Stomach smooth muscle (tissue), 2 donors: ENCODE measurements around the gene CPLX3.
A peak's percentile ranks its signal among the peaks of the same experiment; 100 is the strongest.

Experiments
- H3K27ac ChIP-seq: one replicate; pipeline ENCODE4 v1.7.0; 2013; ENCODE audit warnings: mild to moderate bottlenecking, low read length, inconsistent platforms
- H3K27me3 ChIP-seq, 2 donors: one replicate each; pipeline ENCODE4 v1.7.0; 2013; ENCODE audit warnings: low read length in 2 of 2; ENCODE audit not compliant: insufficient read depth in 2 of 2, control insufficient read depth in 1 of 2
- H3K36me3 ChIP-seq, 2 donors: one replicate each; pipeline ENCODE4 v1.7.0; 2013; ENCODE audit warnings: low read length in 2 of 2; ENCODE audit not compliant: control insufficient read depth in 2 of 2, insufficient read depth in 2 of 2
- H3K4me1 ChIP-seq: one replicate; pipeline ENCODE4 v1.7.0; 2013; ENCODE audit warnings: low read length; ENCODE audit not compliant: control insufficient read depth, insufficient read depth
- H3K4me3 ChIP-seq, 2 donors: one replicate each; pipeline ENCODE4 v1.7.0; 2013; ENCODE audit warnings: low read length in 2 of 2
- H3K9ac ChIP-seq, 2 donors: one replicate each; pipeline ENCODE4 v1.7.0; 2013; ENCODE audit warnings: low read length in 2 of 2, mild to moderate bottlenecking in 1 of 2
- H3K9me3 ChIP-seq, 2 donors: one replicate each; pipeline ENCODE4 v1.7.0; 2013; ENCODE audit warnings: low read length in 2 of 2; ENCODE audit not compliant: control insufficient read depth in 2 of 2
- donor health status: healthy.
- donor health status: Pancreatic carcinoma.

Gene CPLX3

DNA sequence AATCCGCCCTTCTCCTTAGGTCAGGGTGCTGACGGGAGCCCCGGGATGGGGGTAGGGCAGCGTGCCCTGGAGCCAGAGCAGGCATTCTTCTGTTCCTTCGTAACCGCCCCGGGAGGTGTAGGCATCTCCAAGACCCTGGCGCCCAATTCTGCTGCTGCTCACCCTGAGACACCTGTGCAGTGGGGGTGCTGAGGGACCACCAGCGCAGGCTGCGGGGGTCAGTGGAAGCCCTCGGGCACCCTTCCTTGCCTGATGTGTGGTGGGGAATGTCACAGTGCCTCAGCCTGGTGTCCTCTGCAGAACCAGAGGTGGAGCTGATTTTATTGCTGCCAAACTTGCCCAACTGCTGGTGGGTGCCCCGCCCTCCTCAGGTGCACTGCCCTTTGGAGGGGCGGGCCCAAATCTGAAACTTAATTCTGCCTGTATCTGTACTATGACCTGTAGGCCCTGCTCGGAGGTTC lies 37.2 kb upstream of the CPLX3 start:
- H3K9ac ChIP-seq: peak overlapping the region; percentile 5 to 37
- peaks cover 0 to 2% of the 10 kb centered on the region in 2 donors for H3K36me3 ChIP-seq
- peak overlapping the region; percentile 73 for H3K27ac ChIP-seq
- H3K4me1 ChIP-seq: peaks cover 63% of the 10 kb centered on the region
- H3K4me3 ChIP-seq: peak overlapping the region in 1 of 2 donors; percentile 22
- no peaks in the 10 kb centered on the region for H3K9me3 ChIP-seq
- H3K27me3 ChIP-seq: no peaks in the 10 kb centered on the region

DNA sequence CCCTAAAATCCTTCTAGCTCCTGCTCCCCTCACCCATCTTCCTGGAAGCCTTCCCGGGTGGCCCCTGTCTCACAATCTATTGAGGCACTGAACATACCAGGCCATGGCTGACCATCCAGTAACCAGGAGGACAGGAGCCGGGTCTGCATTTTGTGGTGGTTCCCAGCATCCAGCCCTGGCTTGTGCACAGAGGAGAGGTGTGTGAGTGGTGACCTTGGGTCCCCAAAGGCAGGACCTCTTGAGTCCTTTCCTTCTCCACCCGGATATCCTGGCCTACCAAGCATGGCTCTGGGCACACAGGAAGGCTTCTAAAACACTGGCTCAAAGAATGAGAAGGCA lies 36.7 kb upstream of the CPLX3 start:
- H3K27me3 ChIP-seq: no peaks in the 10 kb centered on the region
- H3K9me3 ChIP-seq: no peaks in the 10 kb centered on the region
- peak overlapping the region; percentile 30 to 64 for H3K9ac ChIP-seq
- H3K4me3 ChIP-seq: peak overlapping the region in 1 of 2 donors; percentile 35
- peaks cover 0 to 2% of the 10 kb centered on the region in 2 donors for H3K36me3 ChIP-seq
- H3K27ac ChIP-seq: peak overlapping the region; percentile 73
- peaks cover 58% of the 10 kb centered on the region for H3K4me1 ChIP-seq

DNA sequence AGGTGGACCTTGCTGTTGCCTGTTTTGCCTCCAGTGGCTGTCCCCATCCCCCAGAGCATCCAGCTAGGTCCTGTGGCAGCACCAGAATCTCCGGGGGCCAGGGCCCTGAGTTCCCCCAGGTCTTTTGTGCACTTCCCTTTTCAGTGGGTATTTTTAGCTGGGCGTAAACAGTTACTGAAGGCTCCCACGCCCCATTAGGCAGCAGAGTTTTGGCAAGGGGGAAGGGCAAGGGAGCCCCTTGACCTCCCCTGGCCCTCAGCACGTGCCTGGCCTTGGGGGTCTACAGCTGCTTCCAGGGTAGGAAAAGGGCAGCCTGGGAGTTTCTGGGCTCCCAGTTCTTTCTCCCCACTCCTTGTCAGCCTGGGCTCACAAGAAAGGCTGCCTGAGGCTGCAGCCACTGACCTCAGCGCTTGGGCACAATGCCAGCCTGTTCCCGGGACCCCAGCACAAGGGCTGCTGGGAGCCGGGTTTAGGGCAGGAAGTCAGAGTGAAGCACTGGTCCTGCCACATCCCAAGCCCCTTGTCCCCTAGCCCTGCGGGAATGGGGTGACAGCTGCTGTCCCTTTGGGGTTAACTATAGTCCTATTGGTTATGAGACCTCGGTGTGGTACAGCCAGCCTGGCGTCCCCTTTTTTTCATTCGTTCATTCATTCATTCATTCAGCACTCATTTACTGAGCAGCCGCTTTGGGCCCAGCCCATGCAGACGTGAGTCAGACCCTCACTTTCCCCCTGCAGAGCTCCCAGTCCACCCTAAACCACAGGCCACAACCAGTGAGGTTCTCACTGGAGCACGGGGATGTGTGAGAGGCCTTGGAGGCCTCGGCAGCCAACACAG lies 36.1 kb upstream of the CPLX3 start:
- peak overlapping the region in 1 of 2 donors; percentile 35 for H3K4me3 ChIP-seq
- peak overlapping the region; percentile 25 to 64 for H3K9ac ChIP-seq
- peaks cover 0 to 2% of the 10 kb centered on the region in 2 donors for H3K36me3 ChIP-seq
- peaks cover 54% of the 10 kb centered on the region for H3K4me1 ChIP-seq
- peak overlapping the region; percentile 73 for H3K27ac ChIP-seq
- no peaks in the 10 kb centered on the region for H3K27me3 ChIP-seq
- no peaks in the 10 kb centered on the region for H3K9me3 ChIP-seq

DNA sequence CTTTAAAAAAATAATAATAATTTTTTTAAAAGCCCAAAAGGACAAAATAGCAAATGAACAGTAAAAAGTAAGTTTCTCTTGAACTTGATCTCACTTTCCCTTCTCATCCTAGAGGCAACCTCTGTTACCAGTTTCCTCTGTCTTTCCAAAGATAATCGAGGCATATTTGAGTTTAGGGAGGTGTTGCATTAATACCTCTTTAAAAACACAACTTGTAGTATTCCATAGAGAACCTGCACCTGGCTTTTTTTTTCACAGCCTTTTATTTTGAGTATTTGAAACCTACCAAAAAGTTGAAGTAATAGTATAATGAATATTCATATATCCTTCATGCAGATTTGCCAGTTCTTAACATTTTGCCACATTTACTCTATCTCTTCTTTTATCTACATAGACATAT lies 35.4 kb upstream of the CPLX3 start:
- no peak overlapping the region for H3K4me3 ChIP-seq
- H3K27ac ChIP-seq: no peak overlapping the region
- H3K4me1 ChIP-seq: peaks cover 49% of the 10 kb centered on the region
- H3K9ac ChIP-seq: no peak overlapping the region
- H3K27me3 ChIP-seq: no peaks in the 10 kb centered on the region
- H3K9me3 ChIP-seq: no peaks in the 10 kb centered on the region
- peaks cover 0 to 2% of the 10 kb centered on the region in 2 donors for H3K36me3 ChIP-seq

DNA sequence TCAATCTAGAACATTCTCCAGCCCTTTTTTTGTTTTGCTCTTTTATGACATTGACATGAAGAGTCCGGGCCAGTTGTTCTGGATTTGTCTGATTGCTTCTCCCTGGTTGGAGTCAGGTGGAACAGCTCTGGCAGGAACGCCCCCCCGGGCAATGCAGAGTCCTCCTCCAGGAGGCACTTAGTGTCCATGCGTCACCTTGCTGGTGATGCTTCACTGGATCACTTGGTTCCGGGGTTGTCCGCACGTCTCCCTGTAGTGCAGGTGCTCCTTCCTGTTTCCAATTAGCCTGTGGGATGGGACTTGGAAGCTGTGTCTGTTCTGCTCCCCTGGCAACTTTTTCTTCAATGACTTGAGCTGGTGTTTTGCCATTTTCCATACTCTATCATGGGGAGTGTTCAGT lies 34.8 kb upstream of the CPLX3 start:
- H3K9ac ChIP-seq: no peak overlapping the region
- H3K9me3 ChIP-seq: no peaks in the 10 kb centered on the region
- H3K36me3 ChIP-seq: no peaks in the 10 kb centered on the region
- H3K4me1 ChIP-seq: peaks cover 43% of the 10 kb centered on the region
- no peak overlapping the region for H3K27ac ChIP-seq
- H3K4me3 ChIP-seq: no peak overlapping the region
- H3K27me3 ChIP-seq: no peaks in the 10 kb centered on the region

DNA sequence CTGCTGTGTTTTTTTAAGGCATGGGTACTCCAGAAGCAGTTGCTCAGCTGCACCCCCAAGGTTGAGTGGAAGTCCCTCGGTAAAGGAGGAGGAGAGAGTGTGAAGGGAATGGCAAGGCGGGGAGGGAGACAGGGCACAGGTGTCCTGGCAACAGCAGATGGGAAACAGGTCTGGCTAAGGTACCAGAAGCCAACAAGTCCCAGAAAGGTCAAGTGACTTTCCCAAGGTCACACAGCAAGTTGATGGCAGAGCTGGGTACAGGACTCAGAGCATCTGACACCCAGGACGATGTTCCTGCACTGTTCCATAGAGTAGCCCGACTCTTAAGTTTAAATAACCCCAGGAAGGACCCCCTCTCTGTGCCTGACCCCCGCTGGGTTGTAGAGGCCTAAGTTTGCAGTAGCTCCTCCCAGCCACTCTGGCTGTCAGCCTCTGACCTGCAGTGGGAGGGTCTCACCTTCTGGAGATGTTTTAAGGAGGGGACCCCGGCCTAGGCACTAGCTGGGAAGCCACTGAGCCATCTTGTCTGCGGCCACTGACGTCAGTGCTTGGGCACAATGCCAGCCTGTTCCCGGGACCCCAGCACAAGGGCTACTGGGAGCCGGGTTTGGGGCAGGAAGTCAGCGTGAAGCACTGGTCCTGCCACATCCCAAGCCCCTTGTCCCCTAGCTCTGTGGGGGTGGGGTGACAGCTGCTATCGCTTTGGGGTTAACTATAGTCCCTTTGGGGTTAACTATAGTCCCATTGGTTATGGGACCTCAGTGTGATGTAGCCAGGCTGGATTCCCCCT lies 34.0 kb upstream of the CPLX3 start:
- Histone ChIP-seq H3K27me3 (no peaks in the 10 kb centered on the region), H3K4me3 (no peak overlapping the region), H3K36me3 (no peaks in the 10 kb centered on the region), H3K4me1 (peaks cover 36% of the 10 kb centered on the region), H3K27ac (no peak overlapping the region), H3K9ac (no peak overlapping the region), H3K9me3 (no peaks in the 10 kb centered on the region)

DNA sequence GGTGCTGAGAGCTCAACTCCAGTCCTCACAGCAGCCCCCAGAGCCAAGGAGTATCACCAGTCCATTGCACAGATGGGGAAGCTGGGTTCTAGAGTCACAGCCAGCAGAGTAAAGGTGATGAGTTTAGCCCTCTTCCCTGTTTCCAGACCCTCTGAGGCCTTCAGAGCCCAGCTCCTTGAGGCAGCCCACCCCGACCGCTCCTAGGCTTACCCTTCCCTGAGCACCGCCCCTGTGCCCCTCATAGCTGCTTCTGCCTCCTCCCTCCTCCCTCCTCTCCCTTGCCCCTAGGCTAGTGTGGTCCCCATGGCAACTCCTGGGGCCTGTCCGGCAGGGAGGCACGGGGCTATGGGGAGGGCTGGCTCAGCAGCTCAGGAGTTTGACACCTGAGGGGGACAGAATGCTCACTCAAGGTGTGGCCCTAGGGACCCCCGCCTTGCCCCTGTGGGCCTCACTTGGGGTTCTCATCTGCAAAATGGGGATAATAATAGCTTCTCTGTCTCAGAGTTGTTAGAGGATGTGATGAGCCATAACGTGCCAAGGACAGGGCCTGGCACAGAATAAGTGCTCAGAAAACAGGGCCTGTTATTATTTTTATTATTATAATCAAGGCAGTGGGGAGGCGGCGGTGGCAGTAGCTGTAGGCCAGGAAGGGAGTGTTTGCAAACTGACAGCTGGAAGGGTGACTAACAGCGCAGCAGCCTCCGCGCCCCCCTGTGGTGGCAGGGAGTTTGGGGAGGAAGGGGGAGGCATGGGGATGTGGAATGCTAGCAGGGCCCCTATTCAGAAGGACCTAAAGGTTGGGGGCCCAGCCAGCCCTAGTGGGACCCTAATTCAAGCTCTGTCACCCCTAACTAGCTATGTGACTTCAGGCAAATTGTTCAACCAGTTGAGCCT lies 33.0 kb upstream of the CPLX3 start:
- H3K9ac ChIP-seq: no peak overlapping the region
- no peaks in the 10 kb centered on the region for H3K27me3 ChIP-seq
- H3K4me1 ChIP-seq: peaks cover 31% of the 10 kb centered on the region
- H3K4me3 ChIP-seq: no peak overlapping the region
- no peak overlapping the region for H3K27ac ChIP-seq
- H3K9me3 ChIP-seq: no peaks in the 10 kb centered on the region
- peaks cover 0 to 2% of the 10 kb centered on the region in 2 donors for H3K36me3 ChIP-seq

GRCh38 chr15:74794248-74794969 lies 32.0 kb upstream of the CPLX3 start:
- Histone ChIP-seq H3K4me1 (peaks cover 21% of the 10 kb centered on the region), H3K36me3 (peaks cover 4 to 7% of the 10 kb centered on the region in 2 donors), H3K27ac (no peak overlapping the region), H3K9ac (no peak overlapping the region), H3K27me3 (no peaks in the 10 kb centered on the region), H3K9me3 (no peaks in the 10 kb centered on the region), H3K4me3 (no peak overlapping the region)

- Histone ChIP-seq H3K4me3 (no peak overlapping the region), H3K9me3 (no peaks in the 10 kb centered on the region), H3K27ac (no peak overlapping the region), H3K27me3 (no peaks in the 10 kb centered on the region), H3K4me1 (peaks cover 19% of the 10 kb centered on the region), H3K9ac (no peak overlapping the region), H3K36me3 (peaks cover 7 to 10% of the 10 kb centered on the region in 2 donors)
These were observed 31.5 kb upstream of the CPLX3 start for GRCh38 chr15:74794970-74795349.
